DOHH2 (cell line): ENCODE data around the gene GTF3C6.

Experiments used
- H3F3A ChIP-seq: fragments of 200-600 bp; sonication (generic), shearing (Covaris generic); 2 replicates; pipeline ENCODE4 v1.6.0; 2016; ENCODE audit warnings: antibody characterized with exemption, mild to moderate bottlenecking; ENCODE audit not compliant: control insufficient read depth, insufficient read depth
- H3K27ac ChIP-seq: fragments of 200-600 bp; sonication (generic); 2 replicates; pipeline ENCODE4 v1.5.1; 2014; ENCODE audit warnings: low read depth, mild to moderate bottlenecking, low read length, moderate library complexity
- H3K27me3 ChIP-seq: fragments of 200-600 bp; sonication (generic); 2 replicates; pipeline ENCODE4 v1.6.1; 2014; ENCODE audit warnings: mild to moderate bottlenecking, low read length, mixed read lengths; ENCODE audit not compliant: control insufficient read depth
- H3K36me3 ChIP-seq: fragments of 200-600 bp; sonication (generic); 2 replicates; pipeline ENCODE4 v1.6.1; 2014; ENCODE audit warnings: mild to moderate bottlenecking, low read length, moderate library complexity, mixed read lengths; ENCODE audit not compliant: control insufficient read depth
- H3K4me1 ChIP-seq: fragments of 200-600 bp; sonication (generic); 2 replicates; pipeline ENCODE4 v1.6.1; 2014; ENCODE audit warnings: mild to moderate bottlenecking, low read length, mixed read lengths; ENCODE audit not compliant: control insufficient read depth
- H3K4me2 ChIP-seq: fragments of 200-600 bp; sonication (generic); 2 replicates; pipeline ENCODE4 v1.6.0; 2014; ENCODE audit warnings: mild to moderate bottlenecking, low read length, moderate library complexity
- H3K4me3 ChIP-seq: fragments of 200-600 bp; sonication (generic); 2 replicates; pipeline ENCODE4 v1.5.1; 2014; ENCODE audit warnings: mild to moderate bottlenecking, low read length, mixed read lengths
- H3K79me2 ChIP-seq: fragments of 200-600 bp; sonication (generic); 2 replicates; pipeline ENCODE4 v1.6.1; 2014; ENCODE audit warnings: mild to moderate bottlenecking, low read length, mixed read lengths; ENCODE audit not compliant: control insufficient read depth
- H3K9me2 ChIP-seq: fragments of 200-600 bp; sonication (generic); replicated peaks from 2 replicates; pipeline ENCODE4 v1.6.1; 2014; ENCODE audit warnings: mild to moderate bottlenecking, low read length, mixed read lengths; ENCODE audit not compliant: control insufficient read depth
- H3K9me3 ChIP-seq: fragments of 200-600 bp; sonication (generic); 2 replicates; pipeline ENCODE4 v1.6.1; 2014; ENCODE audit warnings: antibody characterized with exemption, low read length, mixed read lengths; ENCODE audit not compliant: control insufficient read depth, insufficient read depth
- H4K20me1 ChIP-seq: fragments of 200-600 bp; sonication (generic); 2 replicates; pipeline ENCODE4 v1.6.0; 2014; ENCODE audit warnings: low read depth, mild to moderate bottlenecking, antibody characterized with exemption, low read length, moderate library complexity; ENCODE audit not compliant: control insufficient read depth, insufficient read depth
- CTCF ChIP-seq: fragments of 200-600 bp; sonication (generic); IDR thresholded peaks from one replicate; pipeline ENCODE4 v1.5.1; 2014; ENCODE audit warnings: antibody characterized with exemption, mild to moderate bottlenecking, low read depth, low read length; ENCODE audit not compliant: poor library complexity, severe bottlenecking
- EZH2phosphoT487 ChIP-seq: fragments of 200-600 bp; sonication (generic); IDR thresholded peaks from 2 replicates; pipeline ENCODE4 v1.6.1; 2017; ENCODE audit warnings: borderline replicate concordance, mild to moderate bottlenecking, antibody characterized with exemption, low read length, moderate library complexity, mixed read lengths

Gene GTF3C6

GRCh38 chr6:110934381-110934898 is 24.1 kb upstream of the GTF3C6 start:
- H3K4me3 ChIP-seq, result no peak overlapping the region
- H3K36me3 ChIP-seq, result no peaks in the 10 kb centered on the region
- no peaks in the 10 kb centered on the region for H3K9me3 ChIP-seq
- H3K27ac ChIP-seq, result no peak overlapping the region
- TF ChIP-seq EZH2phosphoT487 (no peak), CTCF (no peak)
- H3K4me1 ChIP-seq, result peaks cover 16% of the 10 kb centered on the region
- H4K20me1 ChIP-seq, result no peaks in the 10 kb centered on the region
- no peaks in the 10 kb centered on the region for H3K79me2 ChIP-seq
- H3F3A ChIP-seq, result no peaks in the 10 kb centered on the region
- no peaks in the 10 kb centered on the region for H3K27me3 ChIP-seq
- no peaks in the 10 kb centered on the region for H3K9me2 ChIP-seq
- no peak overlapping the region; the same call in 1 of the 2 replicates for H3K4me2 ChIP-seq

DNA sequence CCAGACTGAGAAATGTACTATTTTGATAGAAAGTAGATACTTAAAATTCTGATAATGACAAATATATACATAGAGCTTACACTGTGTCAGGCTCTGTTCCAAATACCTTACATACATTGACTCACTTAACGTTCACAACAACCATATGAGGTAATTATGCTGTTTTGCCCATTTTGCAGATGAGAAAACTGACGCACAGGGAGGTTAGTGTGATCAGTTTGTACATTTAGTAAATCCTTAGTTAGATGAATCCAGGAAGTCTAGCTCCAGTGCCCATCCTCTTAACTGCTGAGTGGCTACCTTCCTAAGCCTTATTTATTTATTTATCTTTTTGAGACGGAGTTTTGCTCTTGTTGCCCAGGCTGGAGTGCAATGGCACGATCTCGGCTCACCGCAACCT is 23.3 kb upstream of the GTF3C6 start:
- H3K9me3 ChIP-seq, result no peaks in the 10 kb centered on the region
- peaks cover 10% of the 10 kb centered on the region for H3K4me1 ChIP-seq
- H3K79me2 ChIP-seq, result no peaks in the 10 kb centered on the region
- H3K4me2 ChIP-seq, result no peak overlapping the region
- H3F3A ChIP-seq, result no peaks in the 10 kb centered on the region
- TF ChIP-seq EZH2phosphoT487, result no peak
- no peak for TF ChIP-seq CTCF
- H3K36me3 ChIP-seq, result no peaks in the 10 kb centered on the region
- no peaks in the 10 kb centered on the region for H4K20me1 ChIP-seq
- H3K27me3 ChIP-seq, result no peaks in the 10 kb centered on the region
- H3K9me2 ChIP-seq, result no peaks in the 10 kb centered on the region
- H3K4me3 ChIP-seq, result no peak overlapping the region
- H3K27ac ChIP-seq, result no peak overlapping the region

DNA sequence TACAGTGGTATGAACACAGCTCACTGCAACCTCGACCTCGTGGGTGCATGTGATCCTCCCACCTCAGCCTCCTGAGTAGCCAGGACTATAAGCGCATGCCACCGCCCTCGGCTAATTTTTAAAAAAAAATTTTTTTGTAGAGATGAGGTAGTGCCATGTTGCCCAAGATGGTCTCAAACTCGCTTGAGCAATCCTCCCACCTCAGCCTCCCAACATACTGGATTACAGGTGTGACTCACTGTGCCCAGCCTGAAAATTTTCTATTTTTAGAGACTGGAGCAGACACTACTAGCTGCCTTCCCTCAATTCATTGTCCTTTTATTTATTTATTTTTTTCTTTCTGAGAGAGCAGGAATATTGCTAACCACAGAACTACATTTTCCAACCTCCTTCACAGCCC is 20.3 kb upstream of the GTF3C6 start:
- Histone ChIP-seq H3K36me3 (no peaks in the 10 kb centered on the region), H3K4me1 (peaks cover 9% of the 10 kb centered on the region), H3K4me2 (no peak overlapping the region), H3K9me3 (no peaks in the 10 kb centered on the region), H3K4me3 (no peak overlapping the region), H3K27me3 (no peaks in the 10 kb centered on the region), H3K27ac (no peak overlapping the region), H4K20me1 (no peaks in the 10 kb centered on the region), H3K9me2 (no peaks in the 10 kb centered on the region), H3K79me2 (no peaks in the 10 kb centered on the region), H3F3A (no peaks in the 10 kb centered on the region)
- TF ChIP-seq EZH2phosphoT487 (no peak), CTCF (no peak)
